Esophagus muscularis mucosa (tissue), 4 donors: ENCODE data around the gene ADAMTS16. TPM values are rescaled to one million over a fixed set of nuclear protein-coding genes. Genes with fewer than 3 reads are reported as not detected.

ENCODE experiments used
- DNase-seq: peaks from one replicate; pipeline ENCODE4 v3.0.0-alpha.2; 2017; ENCODE audit errors: extremely low spot score
- H3K27ac ChIP-seq, 4 donors: fragments of 200-600 bp; sonication (generic); replicated peaks in 1 of 4; 1 replicate in 3 of 4; 2 replicates in 1 of 4; pipeline ENCODE4 v1.5.1; 2016 to 2019; ENCODE audit warnings: mild to moderate bottlenecking in 1 of 4
- H3K27me3 ChIP-seq, 4 donors: fragments of 200-600 bp; sonication (generic); one replicate each; pipeline versions ENCODE4 v1.5.1 to v1.6.0; 2016 to 2019
- H3K36me3 ChIP-seq, 4 donors: fragments of 200-600 bp; sonication (generic); one replicate each; pipeline ENCODE4 v1.5.1; 2016 to 2019
- H3K4me1 ChIP-seq, 4 donors: fragments of 200-600 bp; sonication (generic); one replicate each; pipeline ENCODE4 v1.5.1; 2016 to 2019
- H3K4me3 ChIP-seq, 4 donors: fragments of 200-600 bp; sonication (generic); 1 replicate in 2 of 4; 2 replicates in 2 of 4; pipeline ENCODE4 v1.5.1; 2016 to 2019; ENCODE audit warnings: mild to moderate bottlenecking in 4 of 4, moderate library complexity in 1 of 4
- H3K9me3 ChIP-seq, 4 donors: fragments of 200-600 bp; sonication (generic); 1 replicate in 3 of 4; 2 replicates in 1 of 4; pipeline ENCODE4 v1.5.1; 2016 to 2019
- EP300 ChIP-seq: sonication (generic); formaldehyde crosslinking; IDR thresholded peaks from one replicate; pipeline ENCODE4 v1.6.1; 2017; ENCODE audit warnings: antibody characterized with exemption
- POLR2A ChIP-seq: fragments of 450-650 bp; IDR thresholded peaks from one replicate; pipeline ENCODE4 v1.6.1; 2017; ENCODE audit warnings: antibody characterized with exemption, moderate library complexity, mild to moderate bottlenecking, low read depth
- POLR2AphosphoS5 ChIP-seq, 2 donors: sonication (generic); formaldehyde crosslinking; IDR thresholded peaks; one replicate each; pipeline ENCODE4 v1.6.1; 2017; ENCODE audit warnings: antibody characterized with exemption in 2 of 2
- WGBS: methylation state at CpG from one replicate; pipeline ENCODE4 v1.1.5; 2018; 5-methylcytosine and 5-hydroxymethylcytosine counted together
- intact Hi-C: fragments of 100-400 bp; cut with DNase I; formaldehyde crosslinking; loops from one replicate; pipeline ENCODE4 v1.15.1; 2023
- small RNA-seq, 3 donors: library from RNA; depleted of rRNA; stranded (forward); fragments of <200 nt; gene quantifications; one replicate each; pipeline ENCODE3, GENCODE V24; 2016
- total RNA-seq, 4 donors: library from RNA; depleted of rRNA; stranded (reverse); fragments of >200 nt; gene quantifications; one replicate each; pipeline versions ENCODE4 v1.1.0 to v1.2.1, GENCODE V29; 2016
- TF ChIP-seq, protein P1 (sequence below), 3 experiments: fragments of 200-600 bp in 2 of 3; fragments of 450-650 bp in 1 of 3; sonication (generic) in 2 of 3; IDR thresholded peaks; one replicate each; pipeline ENCODE4 v1.5.1; 2017 to 2019; ENCODE audit warnings: antibody characterized with exemption in 3 of 3, mild to moderate bottlenecking in 2 of 3, moderate library complexity in 1 of 3

ADAMTS16 gene
- total RNA-seq, 4 donors from 2014 or later = 0.42 to 1.1 (median 0.50) TPM; not detected in 1

DNA sequence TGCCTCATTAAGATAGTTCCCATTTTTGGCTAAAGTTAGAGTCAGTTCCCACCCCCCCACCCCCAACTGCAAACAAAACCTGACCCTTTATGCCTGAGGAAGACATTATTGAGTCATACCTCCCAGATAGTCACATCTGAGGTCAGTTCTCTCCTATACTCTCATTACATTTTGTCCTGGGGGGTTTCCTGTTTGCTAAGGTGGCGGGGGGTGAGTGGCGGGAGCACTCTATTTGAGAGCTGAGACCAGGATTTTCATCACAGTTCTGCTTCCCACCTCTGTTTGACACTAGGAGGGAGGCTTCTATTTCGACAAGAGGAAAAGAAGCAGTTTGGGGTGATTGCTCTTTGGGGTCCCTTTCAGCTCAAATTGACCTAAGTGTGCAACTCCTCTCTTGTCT, 222.9 kb downstream of the ADAMTS16 start:
- intact Hi-C loops = no loop called here
- WGBS = 79% methylated on average over 3 of the region's 3 CpGs

GRCh38 chr5:5364932-5365331, 224.8 kb downstream of the ADAMTS16 start:
- H3K27me3 ChIP-seq = no peaks in the 10 kb centered on the region
- no peaks in the 10 kb centered on the region for H3K36me3 ChIP-seq
- intact Hi-C loops = no loop called here
- WGBS = 91% methylated on average over 7 of the region's 7 CpGs
- no peak overlapping the region for H3K27ac ChIP-seq
- H3K4me3 ChIP-seq = no peak overlapping the region
- H3K9me3 ChIP-seq = no peaks in the 10 kb centered on the region
- H3K4me1 ChIP-seq = peaks cover 0 to 8% (median 2%) of the 10 kb centered on the region in 4 donors
- no peak for DNase-seq
- TF ChIP-seq EP300 = no peak
- TF ChIP-seq, protein P1, sequence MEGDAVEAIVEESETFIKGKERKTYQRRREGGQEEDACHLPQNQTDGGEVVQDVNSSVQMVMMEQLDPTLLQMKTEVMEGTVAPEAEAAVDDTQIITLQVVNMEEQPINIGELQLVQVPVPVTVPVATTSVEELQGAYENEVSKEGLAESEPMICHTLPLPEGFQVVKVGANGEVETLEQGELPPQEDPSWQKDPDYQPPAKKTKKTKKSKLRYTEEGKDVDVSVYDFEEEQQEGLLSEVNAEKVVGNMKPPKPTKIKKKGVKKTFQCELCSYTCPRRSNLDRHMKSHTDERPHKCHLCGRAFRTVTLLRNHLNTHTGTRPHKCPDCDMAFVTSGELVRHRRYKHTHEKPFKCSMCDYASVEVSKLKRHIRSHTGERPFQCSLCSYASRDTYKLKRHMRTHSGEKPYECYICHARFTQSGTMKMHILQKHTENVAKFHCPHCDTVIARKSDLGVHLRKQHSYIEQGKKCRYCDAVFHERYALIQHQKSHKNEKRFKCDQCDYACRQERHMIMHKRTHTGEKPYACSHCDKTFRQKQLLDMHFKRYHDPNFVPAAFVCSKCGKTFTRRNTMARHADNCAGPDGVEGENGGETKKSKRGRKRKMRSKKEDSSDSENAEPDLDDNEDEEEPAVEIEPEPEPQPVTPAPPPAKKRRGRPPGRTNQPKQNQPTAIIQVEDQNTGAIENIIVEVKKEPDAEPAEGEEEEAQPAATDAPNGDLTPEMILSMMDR (IDR thresholded peaks at IDR 0.05) = no peak
- TF ChIP-seq POLR2A = no peak
- no peak for TF ChIP-seq POLR2AphosphoS5 (IDR thresholded peaks at IDR 0.05)

More for the DNA sequence above, 222.9 kb downstream of the ADAMTS16 start:
- no peak for DNase-seq
- H3K4me3 ChIP-seq = no peak overlapping the region
- H3K36me3 ChIP-seq = no peaks in the 10 kb centered on the region
- no peaks in the 10 kb centered on the region for H3K9me3 ChIP-seq
- TF ChIP-seq, protein P1 (IDR thresholded peaks at IDR 0.05) = no peak
- no peak for TF ChIP-seq EP300
- TF ChIP-seq POLR2A = no peak
- no peak for TF ChIP-seq POLR2AphosphoS5 (IDR thresholded peaks at IDR 0.05)
- no peaks in the 10 kb centered on the region for H3K27me3 ChIP-seq
- H3K4me1 ChIP-seq = no peaks in the 10 kb centered on the region
- H3K27ac ChIP-seq = no peak overlapping the region

GRCh38 chr5:5367739-5368138, 227.6 kb downstream of the ADAMTS16 start:
- no peaks in the 10 kb centered on the region for H3K9me3 ChIP-seq
- 81% methylated on average over 1 of the region's 1 CpG for WGBS
- no peak for DNase-seq
- no peaks in the 10 kb centered on the region for H3K27me3 ChIP-seq
- no peak overlapping the region for H3K27ac ChIP-seq
- no peak overlapping the region for H3K4me3 ChIP-seq
- TF ChIP-seq POLR2A = no peak
- TF ChIP-seq, protein P1 (IDR thresholded peaks at IDR 0.05) = no peak
- no peak for TF ChIP-seq POLR2AphosphoS5 (IDR thresholded peaks at IDR 0.05)
- no peak for TF ChIP-seq EP300
- intact Hi-C loops = no loop called here
- H3K36me3 ChIP-seq = no peaks in the 10 kb centered on the region
- H3K4me1 ChIP-seq = peaks cover 0 to 13% (median 2%) of the 10 kb centered on the region in 4 donors

GRCh38 chr5:5369051-5369605, 229.0 kb downstream of the ADAMTS16 start:
- Histone ChIP-seq H3K4me1 (peaks cover 0 to 17% (median 2%) of the 10 kb centered on the region in 4 donors), H3K36me3 (no peaks in the 10 kb centered on the region), H3K27me3 (no peaks in the 10 kb centered on the region), H3K4me3 (no peak overlapping the region), H3K27ac (no peak overlapping the region), H3K9me3 (no peaks in the 10 kb centered on the region)
- DNase-seq = no peak
- WGBS = 65% methylated on average over 4 of the region's 4 CpGs
- intact Hi-C loops = no loop called here
- TF ChIP-seq, protein P1 (IDR thresholded peaks at IDR 0.05) = no peak
- TF ChIP-seq POLR2AphosphoS5 (IDR thresholded peaks at IDR 0.05) = no peak
- no peak for TF ChIP-seq POLR2A
- no peak for TF ChIP-seq EP300

Small RNAs within 50 kb of the gene (small RNA-seq; reads per million reads assigned to genes)
- 0 reads per million in 3 donors for gene RN7SKP73
